HFF-Myc (cell line): ENCODE results near the gene FIGNL1.

Experiments used
- DNase-seq: peaks from one replicate; pipeline ENCODE4 v3.0.0-alpha.2; 2011; ENCODE audit warnings: low read depth; ENCODE audit errors: extremely low read depth
- H3K4me3 ChIP-seq: replicated peaks from 2 replicates; pipeline ENCODE4 v1.5.1; 2011; ENCODE audit warnings: low read depth, mild to moderate bottlenecking, control low read depth, low read length
- CTCF ChIP-seq: IDR thresholded peaks from 2 replicates; pipeline ENCODE4 v1.5.1; 2012; ENCODE audit warnings: mild to moderate bottlenecking, low read depth, low read length, control low read depth; ENCODE audit errors: missing control alignments

Gene FIGNL1

GRCh38 chr7:50479743-50480517, 29.8 kb upstream of the FIGNL1 start:
- no peak for DNase-seq
- no peak for TF ChIP-seq CTCF
- no peak overlapping the region for H3K4me3 ChIP-seq

- DNase-seq = no peak
- TF ChIP-seq CTCF = no peak
- no peak overlapping the region for H3K4me3 ChIP-seq
Measured at GRCh38 chr7:50477640-50478039, 27.5 kb upstream of the FIGNL1 start.

- no peak for DNase-seq
- no peak for TF ChIP-seq CTCF
- H3K4me3 ChIP-seq = no peak overlapping the region
Measured at GRCh38 chr7:50476953-50477625, 26.9 kb upstream of the FIGNL1 start.

- TF ChIP-seq CTCF = no peak
- no peak overlapping the region for H3K4me3 ChIP-seq
- no peak for DNase-seq
Measured at GRCh38 chr7:50475340-50475739, 25.2 kb upstream of the FIGNL1 start.

- TF ChIP-seq CTCF = no peak
- no peak overlapping the region for H3K4me3 ChIP-seq
- no peak for DNase-seq
Measured at GRCh38 chr7:50474382-50475160, 24.4 kb upstream of the FIGNL1 start.

- no peak overlapping the region for H3K4me3 ChIP-seq
- DNase-seq = no peak
- no peak for TF ChIP-seq CTCF
Measured at GRCh38 chr7:50473531-50473930, 23.4 kb upstream of the FIGNL1 start.
